HepG2 (cell line): ENCODE data around the gene SRP68. TPM values are rescaled to one million over a fixed set of nuclear protein-coding genes. Genes with fewer than 3 reads are reported as not detected.

ENCODE experiments used
- AKAP8 ChIP-seq: sonication (generic); formaldehyde crosslinking; IDR thresholded peaks from 2 replicates; pipeline ENCODE4 v1.5.1; 2020; ENCODE audit warnings: mild to moderate bottlenecking, missing genetic modification reagents
- DR1 ChIP-seq: sonication (generic); formaldehyde crosslinking; IDR thresholded peaks from 2 replicates; pipeline ENCODE4 v1.8.0; 2021; ENCODE audit warnings: mild to moderate bottlenecking, missing genetic modification reagents, inconsistent platforms
- ELF3 ChIP-seq: IDR thresholded peaks from 2 replicates; pipeline ENCODE4 v1.6.1; 2016; ENCODE audit warnings: missing genetic modification reagents, missing compliant biosample characterization
- ELF4 ChIP-seq: sonication (generic); formaldehyde crosslinking; IDR thresholded peaks from 2 replicates; pipeline ENCODE4 v1.5.0; 2020; ENCODE audit warnings: missing genetic modification reagents, mild to moderate bottlenecking, moderate library complexity, borderline replicate concordance
- ESRRA ChIP-seq: sonication (generic); formaldehyde crosslinking; IDR thresholded peaks from 2 replicates; pipeline ENCODE4 v1.5.1; 2020; ENCODE audit warnings: mild to moderate bottlenecking, low read depth, missing genetic modification reagents
- FLYWCH1 ChIP-seq: sonication (generic); formaldehyde crosslinking; IDR thresholded peaks from 2 replicates; pipeline ENCODE4 v1.8.1; 2023; ENCODE audit warnings: mild to moderate bottlenecking, missing genetic modification reagents
- FOXC1 ChIP-seq: sonication (generic); formaldehyde crosslinking; IDR thresholded peaks from 2 replicates; pipeline ENCODE4 v1.8.0; 2022; ENCODE audit warnings: mild to moderate bottlenecking, missing genetic modification reagents, borderline replicate concordance
- IKZF4 ChIP-seq: sonication (generic); formaldehyde crosslinking; IDR thresholded peaks from 2 replicates; pipeline ENCODE4 v1.5.1; 2020; ENCODE audit warnings: borderline replicate concordance, mild to moderate bottlenecking, low read depth, missing genetic modification reagents; ENCODE audit errors: not compliant biosample characterization
- JARID2 ChIP-seq: sonication (generic); formaldehyde crosslinking; IDR thresholded peaks from 2 replicates; pipeline ENCODE4 v1.8.1; 2023; ENCODE audit warnings: missing genetic modification reagents, inconsistent platforms; ENCODE audit not compliant: insufficient replicate concordance
- KLF15 ChIP-seq: sonication (generic); formaldehyde crosslinking; IDR thresholded peaks from 2 replicates; pipeline ENCODE4 v1.8.1; 2023; ENCODE audit warnings: borderline replicate concordance, mild to moderate bottlenecking, inconsistent platforms, missing genetic modification reagents, mixed read lengths
- MED8 ChIP-seq: sonication (generic); formaldehyde crosslinking; IDR thresholded peaks from 2 replicates; pipeline ENCODE4 v1.8.1; 2023; ENCODE audit warnings: mild to moderate bottlenecking, missing genetic modification reagents; ENCODE audit not compliant: insufficient replicate concordance
- MTA3 ChIP-seq: sonication (generic); formaldehyde crosslinking; IDR thresholded peaks from 2 replicates; pipeline ENCODE4 v1.4.0; 2020; ENCODE audit warnings: missing genetic modification reagents
- MZF1 ChIP-seq: sonication (generic); formaldehyde crosslinking; IDR thresholded peaks from 2 replicates; pipeline ENCODE4 v1.8.1; 2023; ENCODE audit warnings: mild to moderate bottlenecking, missing genetic modification reagents, borderline replicate concordance
- SAP130 ChIP-seq: IDR thresholded peaks from 2 replicates; pipeline ENCODE4 v1.6.1; 2016; ENCODE audit warnings: low read depth
- YY1 ChIP-seq: IDR thresholded peaks from 2 replicates; pipeline ENCODE4 v1.6.1; 2011; ENCODE audit warnings: low read length, low read depth, moderate library complexity, mild to moderate bottlenecking; ENCODE audit not compliant: insufficient read depth, insufficient replicate concordance
- ZFP82 ChIP-seq: sonication (generic); formaldehyde crosslinking; IDR thresholded peaks from 2 replicates; pipeline ENCODE4 v1.5.1; 2020; ENCODE audit warnings: mild to moderate bottlenecking, missing genetic modification reagents, borderline replicate concordance
- ZNF225 ChIP-seq: sonication (generic); formaldehyde crosslinking; IDR thresholded peaks from 2 replicates; pipeline ENCODE4 v1.4.0; 2020; ENCODE audit warnings: mild to moderate bottlenecking, missing genetic modification reagents
- ZNF451 ChIP-seq: sonication (generic); formaldehyde crosslinking; IDR thresholded peaks from 2 replicates; pipeline ENCODE4 v1.5.0; 2020; ENCODE audit warnings: mild to moderate bottlenecking, missing genetic modification reagents
- ZNF780A ChIP-seq: sonication (generic); formaldehyde crosslinking; IDR thresholded peaks from 2 replicates; pipeline ENCODE4 v1.8.0; 2022; ENCODE audit warnings: mild to moderate bottlenecking, missing genetic modification reagents, moderate library complexity
- polyA plus RNA-seq, 8 experiments: library from polyadenylated mRNA; depleted of rRNA in 3 of 8; stranded (reverse) in 7 of 8; unstranded in 1 of 8; fragments of >200 nt; fragmentation: Illumina TruSeq in 4 of 8; extraction: Trizol in 4 of 8; gene quantifications; 2 replicates each; pipeline versions ENCODE4 v1.2.1 to v1.2.3, GENCODE V29; 2011 to 2016; ENCODE audit warnings: low read depth in 4 of 8, missing spikeins in 1 of 8, mixed read lengths in 1 of 8; ENCODE audit not compliant: insufficient read depth in 1 of 8
- total RNA-seq, 5 experiments: library from RNA; depleted of rRNA; stranded (reverse); fragments of >200 nt; fragmentation: Illumina TruSeq; extraction: Trizol; gene quantifications; 2 replicates each; pipeline ENCODE4 v1.2.3, GENCODE V29; 2016; ENCODE audit warnings: low read depth in 1 of 5
- TF ChIP-seq, protein P1 (sequence below): sonication (generic); formaldehyde crosslinking; IDR thresholded peaks from 2 replicates; pipeline ENCODE4 v1.5.0; 2020; ENCODE audit warnings: missing genetic modification reagents, mild to moderate bottlenecking, borderline replicate concordance
- TF ChIP-seq, protein P2 (sequence below): sonication (generic); formaldehyde crosslinking; IDR thresholded peaks from 2 replicates; pipeline ENCODE4 v1.8.1; 2023; ENCODE audit warnings: mild to moderate bottlenecking, inconsistent platforms, moderate library complexity, missing genetic modification reagents, borderline replicate concordance
- TF ChIP-seq, protein P3 (sequence below): sonication (generic); formaldehyde crosslinking; IDR thresholded peaks from 2 replicates; pipeline ENCODE4 v1.8.0; 2022; ENCODE audit warnings: missing genetic modification reagents, mild to moderate bottlenecking, inconsistent platforms, borderline replicate concordance
- TF ChIP-seq, protein P4 (sequence below): sonication (generic); formaldehyde crosslinking; IDR thresholded peaks from 2 replicates; pipeline ENCODE4 v1.9.0; 2021; ENCODE audit warnings: missing genetic modification reagents, borderline replicate concordance

The SRP68 gene
- total and polyA plus RNA-seq, 2 of the 13 experiments (the other 11 are each of a cell fraction or from before 2014, with no cell fraction given) = 39.8 to 74.3 TPM

DNA sequence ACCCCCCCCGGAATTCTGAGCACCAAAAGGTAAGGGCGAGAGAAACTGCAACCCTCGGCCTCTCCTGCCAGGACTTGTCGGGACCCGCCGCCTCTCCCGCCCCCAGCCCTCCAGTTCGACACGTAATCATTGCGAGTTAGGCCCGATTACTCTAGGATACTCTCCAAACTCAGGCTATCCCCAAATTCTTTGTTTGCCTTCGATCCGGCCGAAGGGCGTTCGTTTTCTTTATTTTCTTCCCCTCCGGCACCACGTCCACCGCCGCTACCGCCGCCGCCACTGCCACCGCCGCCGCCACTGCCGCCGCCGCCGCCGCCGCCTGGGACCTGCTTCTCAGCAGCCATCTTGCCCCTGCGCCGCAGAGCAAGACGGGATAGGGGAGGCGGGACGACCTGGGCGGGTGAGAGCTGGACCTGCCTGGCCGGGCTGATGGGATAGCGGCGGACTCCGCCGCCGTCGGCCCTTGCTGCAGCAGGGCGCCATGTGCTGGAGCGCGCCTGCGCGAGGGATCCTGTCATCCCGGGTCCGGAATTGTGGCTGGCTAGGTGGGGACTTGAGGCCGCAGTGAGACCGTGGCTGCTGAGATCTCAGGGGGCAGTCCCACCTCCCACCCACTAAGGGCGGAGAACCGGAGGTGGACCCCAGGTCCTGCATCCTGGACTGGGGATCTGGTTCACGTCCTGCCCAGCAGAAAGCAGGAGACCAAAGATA, at the start of gene SRP68 (continued):
- TF ChIP-seq, protein P1, sequence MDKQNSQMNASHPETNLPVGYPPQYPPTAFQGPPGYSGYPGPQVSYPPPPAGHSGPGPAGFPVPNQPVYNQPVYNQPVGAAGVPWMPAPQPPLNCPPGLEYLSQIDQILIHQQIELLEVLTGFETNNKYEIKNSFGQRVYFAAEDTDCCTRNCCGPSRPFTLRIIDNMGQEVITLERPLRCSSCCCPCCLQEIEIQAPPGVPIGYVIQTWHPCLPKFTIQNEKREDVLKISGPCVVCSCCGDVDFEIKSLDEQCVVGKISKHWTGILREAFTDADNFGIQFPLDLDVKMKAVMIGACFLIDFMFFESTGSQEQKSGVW = no peak
- peak; percentile 92 for TF ChIP-seq DR1 (CRISPR knock-in tag)
- peak; percentile 83 for TF ChIP-seq MED8
- no peak for TF ChIP-seq MTA3 (CRISPR knock-in tag)
- TF ChIP-seq JARID2 (CRISPR knock-in tag) = no peak
- TF ChIP-seq SAP130 = peak; percentile 97
- TF ChIP-seq FOXC1 (CRISPR knock-in tag) = peak; percentile 90
- TF ChIP-seq ELF3 (CRISPR knock-in tag) = peak; percentile 69
- TF ChIP-seq IKZF4 (CRISPR knock-in tag) = peak; percentile 89
- peak; percentile 87; the same call in 1 of the 2 replicates for TF ChIP-seq ZNF780A
- TF ChIP-seq ZNF225 (CRISPR knock-in tag) = 0 out of 2 replicates have a peak, but pooled peaks have one; percentile 71
- TF ChIP-seq FLYWCH1 (CRISPR knock-in tag) = 0 out of 2 replicates have a peak, but pooled peaks have one; percentile 24
- TF ChIP-seq KLF15 (CRISPR knock-in tag) = peak; percentile 85; the same call in 1 of the 2 replicates
- peak; percentile 73 for TF ChIP-seq ESRRA (CRISPR knock-in tag)
- no peak for TF ChIP-seq ELF4 (CRISPR knock-in tag)
- 0 out of 2 replicates have a peak, but pooled peaks have one; percentile 58 for TF ChIP-seq ZNF451 (CRISPR knock-in tag)
- TF ChIP-seq, protein P2, sequence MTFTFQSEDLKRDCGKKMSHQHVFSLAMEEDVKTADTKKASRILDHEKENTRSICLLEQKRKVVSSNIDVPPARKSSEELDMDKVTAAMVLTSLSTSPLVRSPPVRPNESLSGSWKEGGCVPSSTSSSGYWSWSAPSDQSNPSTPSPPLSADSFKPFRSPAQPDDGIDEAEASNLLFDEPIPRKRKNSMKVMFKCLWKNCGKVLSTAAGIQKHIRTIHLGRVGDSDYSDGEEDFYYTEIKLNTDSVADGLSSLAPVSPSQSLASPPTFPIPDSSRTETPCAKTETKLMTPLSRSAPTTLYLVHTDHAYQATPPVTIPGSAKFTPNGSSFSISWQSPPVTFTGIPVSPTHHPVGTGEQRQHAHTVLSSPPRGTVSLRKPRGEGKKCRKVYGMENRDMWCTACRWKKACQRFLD (CRISPR knock-in tag) = peak; percentile 85; the same call in 1 of the 2 replicates
- peak; percentile 87; the same call in 1 of the 2 replicates for TF ChIP-seq AKAP8 (CRISPR knock-in tag)
- TF ChIP-seq, protein P3, sequence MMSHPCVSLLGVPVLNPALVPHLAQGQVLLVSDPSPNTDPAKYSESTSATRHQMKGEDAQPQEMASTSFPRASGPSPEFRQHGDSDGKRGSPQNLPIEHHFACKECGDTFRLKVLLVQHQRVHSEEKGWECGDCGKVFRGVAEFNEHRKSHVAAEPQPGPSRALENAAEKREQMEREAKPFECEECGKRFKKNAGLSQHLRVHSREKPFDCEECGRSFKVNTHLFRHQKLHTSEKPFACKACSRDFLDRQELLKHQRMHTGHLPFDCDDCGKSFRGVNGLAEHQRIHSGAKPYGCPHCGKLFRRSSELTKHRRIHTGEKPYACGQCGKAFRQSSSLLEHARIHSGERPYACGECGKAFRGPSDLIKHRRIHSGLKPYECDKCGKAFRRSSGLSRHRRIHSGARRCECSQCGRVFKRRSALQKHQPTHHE (CRISPR knock-in tag) = peak; percentile 62; the same call in 1 of the 2 replicates
- peak; percentile 99 for TF ChIP-seq YY1
- TF ChIP-seq MZF1 = no peak
- peak; percentile 84 for TF ChIP-seq ZFP82 (CRISPR knock-in tag)
- TF ChIP-seq, protein P4, sequence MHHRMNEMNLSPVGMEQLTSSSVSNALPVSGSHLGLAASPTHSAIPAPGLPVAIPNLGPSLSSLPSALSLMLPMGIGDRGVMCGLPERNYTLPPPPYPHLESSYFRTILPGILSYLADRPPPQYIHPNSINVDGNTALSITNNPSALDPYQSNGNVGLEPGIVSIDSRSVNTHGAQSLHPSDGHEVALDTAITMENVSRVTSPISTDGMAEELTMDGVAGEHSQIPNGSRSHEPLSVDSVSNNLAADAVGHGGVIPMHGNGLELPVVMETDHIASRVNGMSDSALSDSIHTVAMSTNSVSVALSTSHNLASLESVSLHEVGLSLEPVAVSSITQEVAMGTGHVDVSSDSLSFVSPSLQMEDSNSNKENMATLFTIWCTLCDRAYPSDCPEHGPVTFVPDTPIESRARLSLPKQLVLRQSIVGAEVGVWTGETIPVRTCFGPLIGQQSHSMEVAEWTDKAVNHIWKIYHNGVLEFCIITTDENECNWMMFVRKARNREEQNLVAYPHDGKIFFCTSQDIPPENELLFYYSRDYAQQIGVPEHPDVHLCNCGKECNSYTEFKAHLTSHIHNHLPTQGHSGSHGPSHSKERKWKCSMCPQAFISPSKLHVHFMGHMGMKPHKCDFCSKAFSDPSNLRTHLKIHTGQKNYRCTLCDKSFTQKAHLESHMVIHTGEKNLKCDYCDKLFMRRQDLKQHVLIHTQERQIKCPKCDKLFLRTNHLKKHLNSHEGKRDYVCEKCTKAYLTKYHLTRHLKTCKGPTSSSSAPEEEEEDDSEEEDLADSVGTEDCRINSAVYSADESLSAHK = no peak
